Endothelial cell (in vitro differentiated cells): ENCODE results near the gene SLFN14. TPM values are rescaled to one million over a fixed set of nuclear protein-coding genes. Genes with fewer than 3 reads are reported as not detected.

ENCODE experiments used
- DNase-seq: peaks from one replicate; pipeline ENCODE4 v3.0.0; 2021; ENCODE audit warnings: low spot score
- H3K27ac Mint-ChIP-seq: one replicate; pipeline ENCODE4 v1.8.0; 2021; ENCODE audit warnings: mixed read lengths, inconsistent platforms; ENCODE audit not compliant: unreplicated experiment
- H3K27me3 Mint-ChIP-seq: one replicate; pipeline ENCODE4 v1.8.0; 2021; ENCODE audit warnings: mild to moderate bottlenecking, moderate library complexity, mixed read lengths, inconsistent platforms; ENCODE audit not compliant: unreplicated experiment
- H3K36me3 Mint-ChIP-seq: one replicate; pipeline ENCODE4 v1.8.0; 2021; ENCODE audit warnings: mild to moderate bottlenecking, low read depth, mixed read lengths, inconsistent platforms; ENCODE audit not compliant: unreplicated experiment
- H3K4me1 Mint-ChIP-seq: one replicate; pipeline ENCODE4 v1.8.0; 2021; ENCODE audit warnings: mild to moderate bottlenecking, mixed read lengths, inconsistent platforms; ENCODE audit not compliant: unreplicated experiment
- H3K4me3 Mint-ChIP-seq: one replicate; pipeline ENCODE4 v1.8.0; 2021; ENCODE audit warnings: mild to moderate bottlenecking, mixed read lengths, inconsistent platforms; ENCODE audit not compliant: unreplicated experiment
- H3K9me3 Mint-ChIP-seq: one replicate; pipeline ENCODE4 v1.8.0; 2021; ENCODE audit warnings: mixed read lengths, inconsistent platforms; ENCODE audit not compliant: unreplicated experiment
- CTCF ChIP-seq: fragments of 200-600 bp; sonication (generic); IDR thresholded peaks from one replicate; pipeline ENCODE4 v1.5.0; 2021; ENCODE audit warnings: antibody characterized with exemption; ENCODE audit not compliant: unreplicated experiment
- total RNA-seq: library from RNA; stranded (reverse); fragmentation: NEBNext Ultra II Directional; extraction: Animal tissue kit (Norgen Biotek cat#: 25700); gene quantifications from one replicate; pipeline ENCODE4 v1.2.1, GENCODE V29; 2021; ENCODE audit not compliant: unreplicated experiment

SLFN14 gene
- total RNA-seq, 1 donor from 2014 or later = 0.95 TPM

- Mint-ChIP-seq H3K4me3 (peak within 1 kb of the TSS; percentile 99), H3K27ac (peak within 1 kb of the TSS; percentile 99), H3K9me3 (no peaks in the 10 kb centered on the region), H3K4me1 (peaks cover 20% of the 10 kb centered on the region), H3K27me3 (peaks cover 7% of the 10 kb centered on the region), H3K36me3 (no peaks in the 10 kb centered on the region)
- no peak for TF ChIP-seq CTCF
- peak; percentile 95 for DNase-seq
Observed at GRCh38 chr17:35587074-35587961, 26.7 kb upstream of the SLFN14 start, which contains the start of gene AP2B1. Gene AP2B1 (plus strand): TSS chr17:35587322. CDS start chr17:35594031, 6,709 bp downstream.

- Mint-ChIP-seq H3K9me3 (no peaks in the 10 kb centered on the region), H3K36me3 (no peaks in the 10 kb centered on the region)
- no peak for TF ChIP-seq CTCF
Observed at GRCh38 chr17:35586569-35587073, 26.0 kb upstream of the SLFN14 start.

GRCh38 chr17:35584061-35584460 lies 23.4 kb upstream of the SLFN14 start:
- TF ChIP-seq CTCF = no peak
- peaks cover 5% of the 10 kb centered on the region for H3K27me3 Mint-ChIP-seq
- H3K9me3 Mint-ChIP-seq = no peaks in the 10 kb centered on the region
- no peak overlapping the region for H3K27ac Mint-ChIP-seq
- H3K4me3 Mint-ChIP-seq = no peak overlapping the region
- no peaks in the 10 kb centered on the region for H3K36me3 Mint-ChIP-seq
- no peak for DNase-seq
- H3K4me1 Mint-ChIP-seq = peaks cover 18% of the 10 kb centered on the region

More at GRCh38 chr17:35586569-35587073, 26.0 kb upstream of the SLFN14 start:
- H3K27ac Mint-ChIP-seq = peak overlapping the region; percentile 99
- H3K4me3 Mint-ChIP-seq = peak overlapping the region; percentile 99
- peaks cover 20% of the 10 kb centered on the region for H3K4me1 Mint-ChIP-seq
- peaks cover 7% of the 10 kb centered on the region for H3K27me3 Mint-ChIP-seq
- DNase-seq = no peak

- Mint-ChIP-seq H3K27ac (peak overlapping the region; percentile 95), H3K4me3 (peak overlapping the region; percentile 98), H3K4me1 (peaks cover 22% of the 10 kb centered on the region), H3K9me3 (no peaks in the 10 kb centered on the region), H3K27me3 (peaks cover 3% of the 10 kb centered on the region), H3K36me3 (peaks cover 5% of the 10 kb centered on the region)
- no peak for TF ChIP-seq CTCF
- no peak for DNase-seq
Observed at GRCh38 chr17:35578929-35579432, 18.4 kb upstream of the SLFN14 start.
